Testis (tissue), 2 donors: ENCODE data around the gene ALOXE3.

Experiments used
- CTCF ChIP-seq, 3 experiments: fragments of 450-650 bp in 2 of 3; fragments of 200-600 bp in 1 of 3; sonication (generic) in 1 of 3; IDR thresholded peaks; one replicate each; pipeline ENCODE4 v1.5.1; 2016 to 2019; ENCODE audit warnings: antibody characterized with exemption in 3 of 3, mild to moderate bottlenecking in 2 of 3, moderate library complexity in 1 of 3
- POLR2A ChIP-seq: fragments of 450-650 bp; IDR thresholded peaks from one replicate; pipeline ENCODE4 v1.6.1; 2017; ENCODE audit warnings: antibody characterized with exemption, mild to moderate bottlenecking, moderate library complexity

GRCh38 chr17:8046929-8047768, 71.2 kb downstream of the ALOXE3 start:
- TF ChIP-seq CTCF (IDR thresholded peaks at IDR 0.05) = no peak
- TF ChIP-seq POLR2A = no peak
